WTC11 (cell line): ENCODE data around the gene PSMD5.

ENCODE experiments used
- ELF4 ChIP-seq: sonication (generic); formaldehyde crosslinking; IDR thresholded peaks from 2 replicates; pipeline ENCODE4 v1.8.1; 2022; ENCODE audit warnings: low read depth, mild to moderate bottlenecking, moderate library complexity, missing genetic modification reagents
- IRF2 ChIP-seq: sonication (generic); formaldehyde crosslinking; IDR thresholded peaks from 2 replicates; pipeline ENCODE4 v1.8.0; 2022; ENCODE audit warnings: low read depth, missing genetic modification reagents, borderline replicate concordance
- OVOL2 ChIP-seq: fragments of 250-450 bp; sonication (Bioruptor Pico); IDR thresholded peaks from 2 replicates; pipeline ENCODE4 v1.9.0; 2021; ENCODE audit warnings: mild to moderate bottlenecking, borderline replicate concordance
- SMAD3 ChIP-seq: sonication (generic); formaldehyde crosslinking; IDR thresholded peaks from 2 replicates; pipeline ENCODE4 v1.8.0; 2022; ENCODE audit warnings: missing genetic modification reagents, mild to moderate bottlenecking, borderline replicate concordance
- TCF7 ChIP-seq: sonication (generic); formaldehyde crosslinking; IDR thresholded peaks from 2 replicates; pipeline ENCODE4 v1.8.0; 2022; ENCODE audit warnings: mild to moderate bottlenecking, low read depth, missing genetic modification reagents, moderate library complexity
- TP53 ChIP-seq: sonication (generic); formaldehyde crosslinking; IDR thresholded peaks from 2 replicates; pipeline ENCODE4 v1.8.1; 2023; ENCODE audit warnings: mild to moderate bottlenecking, missing genetic modification reagents
- ZBTB21 ChIP-seq: sonication (generic); formaldehyde crosslinking; IDR thresholded peaks from 2 replicates; pipeline ENCODE4 v1.8.1; 2023; ENCODE audit warnings: mild to moderate bottlenecking, missing genetic modification reagents, borderline replicate concordance
- ZNF121 ChIP-seq: sonication (generic); formaldehyde crosslinking; IDR thresholded peaks from 2 replicates; pipeline ENCODE4 v1.8.0; 2023; ENCODE audit warnings: missing genetic modification reagents
- TF ChIP-seq, protein P1 (sequence below): fragments of 200-600 bp; IDR thresholded peaks from 2 replicates; pipeline ENCODE4 v1.8.0; 2022; ENCODE audit warnings: antibody characterized with exemption

- TF ChIP-seq TCF7 (no peak), IRF2 (CRISPR knock-in tag) (no peak), TP53 (CRISPR knock-in tag) (no peak), OVOL2 (CRISPR knock-in tag) (no peak), ELF4 (CRISPR knock-in tag) (no peak), ZNF121 (no peak), SMAD3 (CRISPR knock-in tag) (no peak), ZBTB21 (CRISPR knock-in tag) (no peak)
- TF ChIP-seq, protein P1, sequence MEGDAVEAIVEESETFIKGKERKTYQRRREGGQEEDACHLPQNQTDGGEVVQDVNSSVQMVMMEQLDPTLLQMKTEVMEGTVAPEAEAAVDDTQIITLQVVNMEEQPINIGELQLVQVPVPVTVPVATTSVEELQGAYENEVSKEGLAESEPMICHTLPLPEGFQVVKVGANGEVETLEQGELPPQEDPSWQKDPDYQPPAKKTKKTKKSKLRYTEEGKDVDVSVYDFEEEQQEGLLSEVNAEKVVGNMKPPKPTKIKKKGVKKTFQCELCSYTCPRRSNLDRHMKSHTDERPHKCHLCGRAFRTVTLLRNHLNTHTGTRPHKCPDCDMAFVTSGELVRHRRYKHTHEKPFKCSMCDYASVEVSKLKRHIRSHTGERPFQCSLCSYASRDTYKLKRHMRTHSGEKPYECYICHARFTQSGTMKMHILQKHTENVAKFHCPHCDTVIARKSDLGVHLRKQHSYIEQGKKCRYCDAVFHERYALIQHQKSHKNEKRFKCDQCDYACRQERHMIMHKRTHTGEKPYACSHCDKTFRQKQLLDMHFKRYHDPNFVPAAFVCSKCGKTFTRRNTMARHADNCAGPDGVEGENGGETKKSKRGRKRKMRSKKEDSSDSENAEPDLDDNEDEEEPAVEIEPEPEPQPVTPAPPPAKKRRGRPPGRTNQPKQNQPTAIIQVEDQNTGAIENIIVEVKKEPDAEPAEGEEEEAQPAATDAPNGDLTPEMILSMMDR: no peak
These were observed 64.0 kb downstream of the PSMD5 start for GRCh38 chr9:120778758-120779157.
